ENCODE measurements around the gene BACH2. TPM values are rescaled to one million over a fixed set of nuclear protein-coding genes. Genes with fewer than 3 reads are reported as not detected.
A peak's percentile ranks its signal among the peaks of the same experiment; 100 is the strongest.

The BACH2 gene
- total RNA-seq, 2 experiments from 2014 or later = 157 to 170 TPM

GRCh38 chr6:89927791-89928550 lies 368.7 kb downstream of the BACH2 start:
- Mint-ChIP-seq H3K4me3 (no peak overlapping the region), H3K27me3 (no peaks in the 10 kb centered on the region), H3K9me3 (no peaks in the 10 kb centered on the region), H3K36me3 (ENCODE audit: low read depth) (peaks cover 59% of the 10 kb centered on the region), H3K27ac (peak overlapping the region; percentile 72), H3K4me1 (ENCODE audit: low read depth) (peaks cover 51% of the 10 kb centered on the region)
- Histone ChIP-seq H3K4me1 (ENCODE audit: insufficient read depth, low read length) (peaks cover 9% of the 10 kb centered on the region), H3K36me3 (ENCODE audit: insufficient read depth, low read length) (peaks cover 27% of the 10 kb centered on the region), H3K9me3 (ENCODE audit: control insufficient read depth in 1 of 2, insufficient read depth in 1 of 2, low read length in 2 of 2) (no peaks in the 10 kb centered on the region), H3K4me3 (ENCODE audit: low read length) (no peak overlapping the region), H3K27me3 (ENCODE audit: control insufficient read depth in 1 of 2, insufficient read depth in 2 of 2, low read length in 2 of 2) (no peaks in the 10 kb centered on the region), H3K27ac (ENCODE audit: low read depth in 1 of 2, low read length in 2 of 2) (no peak overlapping the region)
- ATAC-seq (ENCODE audit: poor library complexity) (no peak), DNase-seq (peak in 1 of 14 experiments; percentile 14)
- TF ChIP-seq CTCF (IDR thresholded peaks at IDR 0.05) = no peak
- ChIA-PET CTCF (no interaction called here), POLR2A (interaction anchor here (1.4 kb wide), 1 partner anchor 13 kb away, joined by 3 read pairs; no protein-coding TSS in a partner anchor)
- intact Hi-C loops (cut with DNase I, micrococcal nuclease) = no loop called here

GRCh38 chr6:89927264-89927663 lies 369.4 kb downstream of the BACH2 start:
- H3K27me3 ChIP-seq (ENCODE audit: control insufficient read depth in 1 of 2, insufficient read depth in 2 of 2, low read length in 2 of 2) = no peaks in the 10 kb centered on the region
- Mint-ChIP-seq H3K27ac (peak overlapping the region; percentile 72), H3K4me3 (no peak overlapping the region), H3K27me3 (no peaks in the 10 kb centered on the region), H3K4me1 (ENCODE audit: low read depth) (peaks cover 51% of the 10 kb centered on the region), H3K36me3 (ENCODE audit: low read depth) (peaks cover 52% of the 10 kb centered on the region), H3K9me3 (no peaks in the 10 kb centered on the region)
- ATAC-seq (ENCODE audit: poor library complexity) = no peak
- no peak for TF ChIP-seq CTCF (IDR thresholded peaks at IDR 0.05)
- ChIA-PET CTCF (no interaction called here), POLR2A (interaction anchor here (0.6 to 1.4 kb wide), 2 partner anchors 13 to 112 kb away, joined by 3 read pairs; no protein-coding TSS in a partner anchor)
- intact Hi-C loops (cut with DNase I, micrococcal nuclease) = no loop called here
- no peak for DNase-seq
- H3K9me3 ChIP-seq (ENCODE audit: control insufficient read depth in 1 of 2, insufficient read depth in 1 of 2, low read length in 2 of 2) = no peaks in the 10 kb centered on the region
- H3K27ac ChIP-seq (ENCODE audit: low read depth in 1 of 2, low read length in 2 of 2) = no peak overlapping the region
- H3K36me3 ChIP-seq (ENCODE audit: insufficient read depth, low read length) = peaks cover 21% of the 10 kb centered on the region
- H3K4me1 ChIP-seq (ENCODE audit: insufficient read depth, low read length) = peaks cover 9% of the 10 kb centered on the region
- no peak overlapping the region for H3K4me3 ChIP-seq (ENCODE audit: low read length)

- no peak overlapping the region for H3K4me3 Mint-ChIP-seq
- H3K4me1 ChIP-seq (ENCODE audit: insufficient read depth, low read length) = peaks cover 9% of the 10 kb centered on the region
- H3K27ac ChIP-seq (ENCODE audit: low read depth in 1 of 2, low read length in 2 of 2) = no peak overlapping the region
- no peaks in the 10 kb centered on the region for H3K9me3 ChIP-seq (ENCODE audit: control insufficient read depth in 1 of 2, insufficient read depth in 1 of 2, low read length in 2 of 2)
- H3K4me3 ChIP-seq (ENCODE audit: low read length) = no peak overlapping the region
- peaks cover 39% of the 10 kb centered on the region for H3K36me3 Mint-ChIP-seq (ENCODE audit: low read depth)
- H3K27me3 Mint-ChIP-seq = no peaks in the 10 kb centered on the region
- peaks cover 51% of the 10 kb centered on the region for H3K4me1 Mint-ChIP-seq (ENCODE audit: low read depth)
- TF ChIP-seq CTCF (IDR thresholded peaks at IDR 0.05) = no peak
- no peaks in the 10 kb centered on the region for H3K27me3 ChIP-seq (ENCODE audit: control insufficient read depth in 1 of 2, insufficient read depth in 2 of 2, low read length in 2 of 2)
- no peak overlapping the region for H3K27ac Mint-ChIP-seq
- no peaks in the 10 kb centered on the region for H3K9me3 Mint-ChIP-seq
- intact Hi-C loops (cut with DNase I, micrococcal nuclease) = no loop called here
- no peak for ATAC-seq (ENCODE audit: poor library complexity)
- H3K36me3 ChIP-seq (ENCODE audit: insufficient read depth, low read length) = peaks cover 14% of the 10 kb centered on the region
- POLR2A ChIA-PET = no interaction called here
- CTCF ChIA-PET = no interaction called here
- DNase-seq = no peak
These were observed 370.8 kb downstream of the BACH2 start for GRCh38 chr6:89925826-89926225.
